Transverse colon (tissue), 4 donors: Measurements from ENCODE around the gene COL19A1. TPM values are rescaled to one million over a fixed set of nuclear protein-coding genes. Genes with fewer than 3 reads are reported as not detected.
"Not testable (repeated sequence)": the region's sequence is repeated elsewhere in the genome, so short reads cannot be mapped to it uniquely, and the experiment has no call there.

Experiments used
- DNase-seq: peaks from one replicate; pipeline ENCODE4 v3.0.0-alpha.2; 2019
- H3K27ac ChIP-seq, 4 donors: fragments of 200-600 bp; sonication (generic); 2 replicates each; pipeline ENCODE4 v1.5.1; 2016 to 2018; ENCODE audit warnings: inconsistent platforms in 4 of 4
- H3K27me3 ChIP-seq: fragments of 200-600 bp; sonication (generic); 2 replicates; pipeline ENCODE4 v1.5.1; 2017; ENCODE audit warnings: inconsistent platforms
- H3K36me3 ChIP-seq, 4 donors: fragments of 200-600 bp; sonication (generic); 2 replicates each; pipeline ENCODE4 v1.5.1; 2017 to 2019; ENCODE audit warnings: inconsistent platforms in 4 of 4
- H3K4me1 ChIP-seq, 4 donors: fragments of 200-600 bp; sonication (generic); 2 replicates each; pipeline ENCODE4 v1.5.1; 2017 to 2020; ENCODE audit warnings: inconsistent platforms in 4 of 4
- H3K4me3 ChIP-seq, 4 donors: fragments of 200-600 bp; sonication (generic); 1 replicate in 1 of 4; 2 replicates in 3 of 4; pipeline versions ENCODE4 v1.5.1 to v1.6.1; 2017 to 2019; ENCODE audit warnings: inconsistent platforms in 4 of 4
- H3K9me3 ChIP-seq, 2 donors: fragments of 200-600 bp; sonication (generic); 2 replicates each; pipeline ENCODE4 v1.5.1; 2017 to 2019; ENCODE audit warnings: inconsistent platforms in 2 of 2
- CTCF ChIP-seq, 5 experiments: fragments of 200-600 bp in 3 of 5; fragments of 450-650 bp in 2 of 5; sonication (generic) in 3 of 5; IDR thresholded peaks; 1 replicate in 2 of 5; 2 replicates in 3 of 5; pipeline ENCODE4 v1.5.1; 2016 to 2017; ENCODE audit warnings: antibody characterized with exemption in 5 of 5, inconsistent platforms in 3 of 5, mild to moderate bottlenecking in 2 of 5, moderate library complexity in 1 of 5
- EP300 ChIP-seq: sonication (generic); formaldehyde crosslinking; IDR thresholded peaks from one replicate; pipeline ENCODE4 v1.6.1; 2017; ENCODE audit warnings: antibody characterized with exemption, low read depth
- POLR2A ChIP-seq: fragments of 450-650 bp; IDR thresholded peaks from one replicate; pipeline ENCODE4 v1.6.1; 2016; ENCODE audit warnings: antibody characterized with exemption, mild to moderate bottlenecking, moderate library complexity
- POLR2AphosphoS5 ChIP-seq, 3 donors: sonication (generic); formaldehyde crosslinking; IDR thresholded peaks; one replicate each; pipeline ENCODE4 v1.6.1; 2016; ENCODE audit warnings: antibody characterized with exemption in 3 of 3
- WGBS, 2 donors: methylation state at CpG; one replicate each; pipeline ENCODE4 v1.1.5; 2018; ENCODE audit warnings: low coverage in 1 of 2; 5-methylcytosine and 5-hydroxymethylcytosine counted together
- in situ Hi-C, 4 donors: fragments of 200-750 bp; cut with MboI; loops; one replicate each; pipeline versions ENCODE4 v1.15.0 to v1.15.1; 2017; ENCODE audit warnings: low sequenced_read_pairs in 3 of 4, low pct_ligation_motif_present in 1 of 4, low pct_unique_long_range_greater_than_20kb in 1 of 4
- intact Hi-C: fragments of 100-400 bp; cut with DNase I; formaldehyde crosslinking; loops from one replicate; pipeline ENCODE4 v1.15.1; 2023; ENCODE audit warnings: low total_unique reads
- total RNA-seq, 4 donors: library from RNA; depleted of rRNA; stranded (reverse); fragments of >200 nt; gene quantifications; one replicate each; pipeline ENCODE4 v1.1.0, GENCODE V29; 2016

COL19A1 gene
- total RNA-seq, 4 donors from 2014 or later, result 0.27 to 3.3 (median 0.37) TPM; not detected in 1

- Histone ChIP-seq H3K27ac (no peak overlapping the region), H3K36me3 (no peaks in the 10 kb centered on the region), H3K4me1 (no peaks in the 10 kb centered on the region), H3K27me3 (no peaks in the 10 kb centered on the region), H3K9me3 (no peaks in the 10 kb centered on the region), H3K4me3 (no peak overlapping the region)
- no peak for DNase-seq
- no peak for TF ChIP-seq EP300
- no peak for TF ChIP-seq POLR2AphosphoS5 (IDR thresholded peaks at IDR 0.05)
- no peak for TF ChIP-seq CTCF (IDR thresholded peaks at IDR 0.05)
- no peak for TF ChIP-seq POLR2A
- in situ Hi-C loops (no loop called here), intact Hi-C loops (no loop called here)
- WGBS, 2 donors, result 98% methylated on average over 4 of the region's 4 CpGs
Observed at GRCh38 chr6:69819138-69819537, 47.2 kb upstream of the COL19A1 start.

GRCh38 chr6:69820018-69820417 lies 46.3 kb upstream of the COL19A1 start:
- Histone ChIP-seq H3K27ac (no peak overlapping the region), H3K36me3 (no peaks in the 10 kb centered on the region), H3K27me3 (no peaks in the 10 kb centered on the region), H3K4me1 (no peaks in the 10 kb centered on the region), H3K9me3 (no peaks in the 10 kb centered on the region), H3K4me3 (no peak overlapping the region)
- no peak for TF ChIP-seq POLR2A
- TF ChIP-seq CTCF (IDR thresholded peaks at IDR 0.05), result no peak
- no peak for TF ChIP-seq POLR2AphosphoS5 (IDR thresholded peaks at IDR 0.05)
- no peak for TF ChIP-seq EP300
- intact Hi-C loops (no loop called here), in situ Hi-C loops (no loop called here)
- 81 to 100% methylated on average over 1 of the region's 1 CpG for WGBS, 2 donors
- DNase-seq, result no peak

GRCh38 chr6:69820438-69820837 lies 45.9 kb upstream of the COL19A1 start:
- Histone ChIP-seq H3K36me3 (no peaks in the 10 kb centered on the region), H3K27me3 (no peaks in the 10 kb centered on the region), H3K4me1 (no peaks in the 10 kb centered on the region), H3K4me3 (no peak overlapping the region), H3K9me3 (no peaks in the 10 kb centered on the region), H3K27ac (no peak overlapping the region)
- in situ Hi-C loops, result no loop called here
- TF ChIP-seq EP300 (no peak), POLR2AphosphoS5 (IDR thresholded peaks at IDR 0.05) (no peak), CTCF (IDR thresholded peaks at IDR 0.05) (no peak), POLR2A (no peak)
- WGBS, 2 donors, result 95% methylated on average over 1 of the region's 1 CpG; no CpG with 5 or more reads in 1 of the 2 donors
- intact Hi-C loops, result no loop called here
- DNase-seq, result no peak

GRCh38 chr6:69824355-69824754 lies 42.0 kb upstream of the COL19A1 start:
- not testable (repeated sequence) for H3K4me1 ChIP-seq
- WGBS, 2 donors, result 71 to 78% methylated on average over 5 of the region's 5 CpGs

DNA sequence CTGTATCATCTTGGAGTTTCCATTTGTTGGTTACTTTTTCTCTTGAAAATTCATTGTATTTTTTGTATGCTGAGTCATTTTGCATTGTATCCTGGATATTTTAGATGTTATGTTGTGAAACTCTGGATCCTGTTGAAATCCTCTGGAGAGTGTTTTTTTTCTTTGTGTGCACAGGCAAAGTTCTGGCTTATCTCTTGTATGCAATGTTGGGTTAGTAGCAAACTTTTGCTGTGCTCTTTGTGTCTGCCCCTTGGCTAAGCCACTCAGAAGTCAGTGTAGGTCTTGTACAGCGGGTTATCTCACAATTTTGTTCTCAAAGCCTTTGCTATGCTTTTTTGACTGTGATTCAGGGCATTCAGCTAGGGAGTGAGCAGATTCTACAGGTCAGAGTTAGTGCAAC lies 40.5 kb upstream of the COL19A1 start:
- 87% methylated on average over 1 of the region's 1 CpG; no CpG with 5 or more reads in 1 of the 2 donors for WGBS, 2 donors
- in situ Hi-C loops (loop anchor here in 1 of 4 donors (25.0 kb wide), 1 partner anchor 286 kb away; no protein-coding TSS in a partner anchor), intact Hi-C loops (no loop called here)
- H3K4me1 ChIP-seq, result no peaks in the 10 kb centered on the region
- no peak overlapping the region for H3K4me3 ChIP-seq
- no peaks in the 10 kb centered on the region for H3K36me3 ChIP-seq
- TF ChIP-seq POLR2AphosphoS5 (IDR thresholded peaks at IDR 0.05) (no peak), CTCF (IDR thresholded peaks at IDR 0.05) (no peak), POLR2A (no peak), EP300 (no peak)
- no peaks in the 10 kb centered on the region for H3K9me3 ChIP-seq
- no peak for DNase-seq
- H3K27ac ChIP-seq, result no peak overlapping the region
- no peaks in the 10 kb centered on the region for H3K27me3 ChIP-seq

More at GRCh38 chr6:69824355-69824754, 42.0 kb upstream of the COL19A1 start:
- H3K36me3 ChIP-seq, H3K27ac ChIP-seq, in situ Hi-C loops, H3K9me3 ChIP-seq, H3K27me3 ChIP-seq, DNase-seq, intact Hi-C loops, H3K4me3 ChIP-seq: not testable (repeated sequence)
